ENCODE results near the gene FZD7.

DNA sequence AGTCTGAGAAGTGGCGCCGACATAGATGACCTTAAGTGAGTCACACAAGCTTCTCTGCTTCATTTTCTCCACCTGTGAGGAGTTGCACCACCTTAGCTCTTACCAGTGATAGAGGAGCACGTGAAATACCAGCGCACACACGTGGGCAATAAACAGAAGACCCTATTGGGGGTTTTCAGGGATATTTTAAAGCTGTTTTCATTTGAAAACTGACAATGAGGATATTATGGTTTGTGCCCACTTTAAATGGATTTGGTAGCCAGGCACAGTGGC, 47.3 kb upstream of the FZD7 start:
- TF ChIP-seq, protein P1, sequence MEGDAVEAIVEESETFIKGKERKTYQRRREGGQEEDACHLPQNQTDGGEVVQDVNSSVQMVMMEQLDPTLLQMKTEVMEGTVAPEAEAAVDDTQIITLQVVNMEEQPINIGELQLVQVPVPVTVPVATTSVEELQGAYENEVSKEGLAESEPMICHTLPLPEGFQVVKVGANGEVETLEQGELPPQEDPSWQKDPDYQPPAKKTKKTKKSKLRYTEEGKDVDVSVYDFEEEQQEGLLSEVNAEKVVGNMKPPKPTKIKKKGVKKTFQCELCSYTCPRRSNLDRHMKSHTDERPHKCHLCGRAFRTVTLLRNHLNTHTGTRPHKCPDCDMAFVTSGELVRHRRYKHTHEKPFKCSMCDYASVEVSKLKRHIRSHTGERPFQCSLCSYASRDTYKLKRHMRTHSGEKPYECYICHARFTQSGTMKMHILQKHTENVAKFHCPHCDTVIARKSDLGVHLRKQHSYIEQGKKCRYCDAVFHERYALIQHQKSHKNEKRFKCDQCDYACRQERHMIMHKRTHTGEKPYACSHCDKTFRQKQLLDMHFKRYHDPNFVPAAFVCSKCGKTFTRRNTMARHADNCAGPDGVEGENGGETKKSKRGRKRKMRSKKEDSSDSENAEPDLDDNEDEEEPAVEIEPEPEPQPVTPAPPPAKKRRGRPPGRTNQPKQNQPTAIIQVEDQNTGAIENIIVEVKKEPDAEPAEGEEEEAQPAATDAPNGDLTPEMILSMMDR (IDR thresholded peaks at IDR 0.05): no peak
- no peak for TF ChIP-seq POLR2A (IDR thresholded peaks at IDR 0.05)

All from right lobe of liver (tissue), 4 donors.